Astrocyte of the spinal cord (primary cell): ENCODE results near the gene DGKB.

ENCODE experiments used
- DNase-seq: peaks from one replicate; pipeline ENCODE4 v3.0.0; 2011; ENCODE audit warnings: low read depth, low spot score
- H3K4me3 ChIP-seq: 2 replicates; pipeline ENCODE4 v1.5.1; 2011; ENCODE audit warnings: low read depth, mild to moderate bottlenecking, low read length, moderate library complexity
- CTCF ChIP-seq: IDR thresholded peaks from 2 replicates; pipeline ENCODE4 v1.5.1; 2012; ENCODE audit warnings: low read depth, mild to moderate bottlenecking, low read length, inconsistent platforms
- in situ Hi-C: cut with HindIII; loops from 2 replicates; pipeline ENCODE4 v1.10.0; 2017; ENCODE audit warnings: low sequenced_read_pairs

The DGKB gene

GRCh38 chr7:14420768-14421167 lies 481.8 kb downstream of the DGKB start:
- TF ChIP-seq CTCF = no peak

GRCh38 chr7:14419531-14419930 lies 483.0 kb downstream of the DGKB start:
- in situ Hi-C loops = no loop called here
- no peak for TF ChIP-seq CTCF

More at GRCh38 chr7:14420768-14421167, 481.8 kb downstream of the DGKB start:
- no peak overlapping the region for H3K4me3 ChIP-seq
- DNase-seq = no peak
- in situ Hi-C loops = no loop called here

GRCh38 chr7:14418633-14419032 lies 483.9 kb downstream of the DGKB start:
- no peak for DNase-seq
- in situ Hi-C loops = no loop called here
- no peak overlapping the region for H3K4me3 ChIP-seq

More at GRCh38 chr7:14419531-14419930, 483.0 kb downstream of the DGKB start:
- no peak for DNase-seq
- H3K4me3 ChIP-seq = no peak overlapping the region

GRCh38 chr7:14414274-14414986 lies 488.1 kb downstream of the DGKB start:
- in situ Hi-C loops = no loop called here
- no peak for TF ChIP-seq CTCF
- no peak for DNase-seq

More at GRCh38 chr7:14418633-14419032, 483.9 kb downstream of the DGKB start:
- TF ChIP-seq CTCF = no peak

GRCh38 chr7:14407246-14408015 lies 495.1 kb downstream of the DGKB start:
- H3K4me3 ChIP-seq = no peak overlapping the region
- in situ Hi-C loops = no loop called here
- no peak for DNase-seq
- TF ChIP-seq CTCF = no peak

More at GRCh38 chr7:14414274-14414986, 488.1 kb downstream of the DGKB start:
- no peak overlapping the region for H3K4me3 ChIP-seq

GRCh38 chr7:14403587-14403986 lies 499.0 kb downstream of the DGKB start:
- peak; percentile 60 for DNase-seq
- TF ChIP-seq CTCF = no peak
- in situ Hi-C loops = no loop called here
- no peak overlapping the region for H3K4me3 ChIP-seq
